Measurements from ENCODE around the gene RASSF7. TPM values are rescaled to one million over a fixed set of nuclear protein-coding genes. Genes with fewer than 3 reads are reported as not detected.

Gene RASSF7
- polyA plus RNA-seq, 1 experiment, result 25.1 TPM

DNA sequence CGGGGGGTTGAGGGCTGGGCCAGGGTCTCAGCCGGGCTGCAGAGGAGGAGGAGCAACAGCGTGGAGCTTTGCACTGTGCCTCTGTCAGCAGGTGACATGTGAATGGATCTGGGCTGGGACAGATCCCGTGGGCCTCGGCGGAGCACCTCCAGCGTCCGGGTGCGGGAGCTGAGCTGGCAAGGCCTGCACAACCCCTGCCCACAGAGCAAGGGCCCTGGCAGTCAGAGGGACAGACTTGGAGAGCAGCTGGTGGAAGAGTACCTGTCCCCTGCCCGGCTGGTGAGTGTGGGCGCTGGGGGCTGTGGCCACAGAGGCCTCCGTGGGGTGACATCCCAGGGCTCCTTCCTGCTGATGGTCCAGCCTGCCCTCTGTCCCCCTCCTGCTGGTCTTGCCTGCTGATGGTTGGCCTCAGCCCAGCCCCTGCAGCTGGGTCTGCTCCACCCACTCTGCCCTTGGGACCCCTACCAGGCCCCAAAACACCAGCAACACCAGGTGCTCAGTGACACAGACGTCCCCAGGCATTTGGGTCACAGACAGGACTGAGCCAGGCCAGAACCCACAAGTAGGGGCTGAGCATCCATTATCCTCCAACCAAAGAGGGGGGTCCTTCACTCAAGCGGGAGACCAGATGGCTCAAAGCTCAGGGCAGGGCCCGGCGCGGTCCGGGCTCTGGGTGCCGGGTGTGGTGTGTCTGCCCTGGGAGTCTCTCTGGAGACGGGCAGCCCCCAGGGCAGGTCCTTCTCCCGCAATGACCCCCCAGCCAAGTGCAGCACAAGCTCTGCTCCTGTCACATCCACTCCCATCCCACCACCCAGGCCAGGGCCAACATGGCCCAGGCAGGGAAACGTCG, 20.0 kb upstream of the RASSF7 start:
- no peak for TF ChIP-seq CTCF (IDR thresholded peaks at IDR 0.05; ENCODE audit: insufficient read depth, low read depth, low read length)
- DNase-seq (ENCODE audit: low read depth), result no peak
- Histone ChIP-seq H3K27me3 (ENCODE audit: control insufficient read depth, insufficient read depth, low read length) (no peaks in the 10 kb centered on the region), H3K4me3 (ENCODE audit: low read depth, low read length) (no peak overlapping the region), H3K36me3 (ENCODE audit: control insufficient read depth, insufficient read depth, low read length) (peaks cover 2% of the 10 kb centered on the region; the same call in 1 of the 2 replicates)
- POLR2A ChIA-PET, result no interaction called here
- CTCF ChIA-PET, result interaction anchor here (1.0 kb wide), 1 partner anchor 14 kb away, joined by 4 read pairs; no protein-coding TSS in a partner anchor

GRCh38 chr11:541433-541885, 19.3 kb upstream of the RASSF7 start:
- Histone ChIP-seq H3K4me3 (ENCODE audit: low read depth, low read length) (no peak overlapping the region), H3K27me3 (ENCODE audit: control insufficient read depth, insufficient read depth, low read length) (no peaks in the 10 kb centered on the region), H3K36me3 (ENCODE audit: control insufficient read depth, insufficient read depth, low read length) (peaks cover 2% of the 10 kb centered on the region; the same call in 1 of the 2 replicates)
- ChIA-PET POLR2A (no interaction called here), CTCF (no interaction called here)
- DNase-seq (ENCODE audit: low read depth), result no peak
- TF ChIP-seq CTCF (IDR thresholded peaks at IDR 0.05; ENCODE audit: insufficient read depth, low read depth, low read length), result no peak

GRCh38 chr11:544817-545166, 16.0 kb upstream of the RASSF7 start:
- ChIA-PET POLR2A (no interaction called here), CTCF (interaction anchor here (1.1 to 2.0 kb wide), 4 partner anchors 10 to 68 kb away, joined by 3 to 21 read pairs (median 3); no protein-coding TSS in a partner anchor)
- no peaks in the 10 kb centered on the region for H3K27me3 ChIP-seq (ENCODE audit: control insufficient read depth, insufficient read depth, low read length)
- H3K36me3 ChIP-seq (ENCODE audit: control insufficient read depth, insufficient read depth, low read length), result peaks cover 2% of the 10 kb centered on the region; the same call in 1 of the 2 replicates
- DNase-seq (ENCODE audit: low read depth), result no peak
- no peak overlapping the region for H3K4me3 ChIP-seq (ENCODE audit: low read depth, low read length)
- no peak for TF ChIP-seq CTCF (IDR thresholded peaks at IDR 0.05; ENCODE audit: insufficient read depth, low read depth, low read length)

DNA sequence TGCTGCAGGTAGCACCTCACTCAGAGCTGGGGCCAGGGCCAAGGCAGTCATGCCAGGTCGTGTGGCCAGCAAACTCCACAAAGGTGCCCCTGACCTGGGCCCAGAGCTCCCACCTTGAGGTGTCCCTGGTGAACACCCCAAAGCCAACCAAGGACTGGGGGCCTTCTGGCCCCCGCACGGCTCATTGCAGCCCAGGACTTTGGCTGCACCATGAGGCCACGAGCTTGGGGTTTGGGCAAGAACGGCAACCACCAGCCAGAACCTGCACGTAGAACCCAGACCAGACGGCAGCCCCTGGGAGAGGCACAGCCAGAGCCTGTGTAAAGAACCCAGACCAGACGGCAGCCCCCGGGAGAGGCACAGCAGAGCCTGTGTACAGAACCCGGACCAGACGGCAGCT, 15.6 kb upstream of the RASSF7 start:
- ChIA-PET CTCF (interaction anchor here (1.0 to 2.0 kb wide), 5 partner anchors 9 to 67 kb away, joined by 3 to 21 read pairs (median 3); no protein-coding TSS in a partner anchor), POLR2A (no interaction called here)
- DNase-seq (ENCODE audit: low read depth), result no peak
- Histone ChIP-seq H3K27me3 (ENCODE audit: control insufficient read depth, insufficient read depth, low read length) (no peaks in the 10 kb centered on the region), H3K4me3 (ENCODE audit: low read depth, low read length) (no peak overlapping the region), H3K36me3 (ENCODE audit: control insufficient read depth, insufficient read depth, low read length) (peaks cover 2% of the 10 kb centered on the region; the same call in 1 of the 2 replicates)
- TF ChIP-seq CTCF (IDR thresholded peaks at IDR 0.05; ENCODE audit: insufficient read depth, low read depth, low read length), result no peak
